ENCODE data around the gene PMP22. TPM values are rescaled to one million over a fixed set of nuclear protein-coding genes. Genes with fewer than 3 reads are reported as not detected.

The PMP22 gene
- total RNA-seq, 2 experiments from 2014 or later = not detected

DNA sequence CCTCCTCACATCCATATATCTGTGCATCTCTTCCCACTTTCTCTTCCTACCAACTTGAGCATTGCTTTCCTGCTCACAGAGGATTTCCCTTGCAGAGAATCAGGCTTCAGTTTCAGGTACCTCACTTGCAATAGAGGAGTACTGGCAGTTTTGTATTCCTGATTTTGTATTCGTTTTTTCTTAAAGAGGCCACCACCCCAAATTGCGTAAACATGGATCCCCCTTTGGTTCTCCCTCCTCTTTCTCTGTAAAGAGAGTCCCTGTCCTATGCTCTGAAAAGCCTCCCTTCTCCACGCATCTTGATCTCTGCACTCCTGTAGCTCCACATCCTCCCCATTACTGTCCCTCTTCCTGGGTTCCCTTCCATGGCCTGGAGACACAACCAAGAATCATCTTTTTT lies 44.1 kb upstream of the PMP22 start:
- ChIA-PET CTCF (no interaction called here), POLR2A (no interaction called here)
- TF ChIP-seq, protein P1, sequence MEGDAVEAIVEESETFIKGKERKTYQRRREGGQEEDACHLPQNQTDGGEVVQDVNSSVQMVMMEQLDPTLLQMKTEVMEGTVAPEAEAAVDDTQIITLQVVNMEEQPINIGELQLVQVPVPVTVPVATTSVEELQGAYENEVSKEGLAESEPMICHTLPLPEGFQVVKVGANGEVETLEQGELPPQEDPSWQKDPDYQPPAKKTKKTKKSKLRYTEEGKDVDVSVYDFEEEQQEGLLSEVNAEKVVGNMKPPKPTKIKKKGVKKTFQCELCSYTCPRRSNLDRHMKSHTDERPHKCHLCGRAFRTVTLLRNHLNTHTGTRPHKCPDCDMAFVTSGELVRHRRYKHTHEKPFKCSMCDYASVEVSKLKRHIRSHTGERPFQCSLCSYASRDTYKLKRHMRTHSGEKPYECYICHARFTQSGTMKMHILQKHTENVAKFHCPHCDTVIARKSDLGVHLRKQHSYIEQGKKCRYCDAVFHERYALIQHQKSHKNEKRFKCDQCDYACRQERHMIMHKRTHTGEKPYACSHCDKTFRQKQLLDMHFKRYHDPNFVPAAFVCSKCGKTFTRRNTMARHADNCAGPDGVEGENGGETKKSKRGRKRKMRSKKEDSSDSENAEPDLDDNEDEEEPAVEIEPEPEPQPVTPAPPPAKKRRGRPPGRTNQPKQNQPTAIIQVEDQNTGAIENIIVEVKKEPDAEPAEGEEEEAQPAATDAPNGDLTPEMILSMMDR (IDR thresholded peaks at IDR 0.05) = no peak
- Mint-ChIP-seq H3K4me3 (no peak overlapping the region), H3K36me3 (ENCODE audit: low read depth) (no peaks in the 10 kb centered on the region), H3K27me3 (peaks cover 2% of the 10 kb centered on the region), H3K27ac (no peak overlapping the region), H3K9me3 (no peaks in the 10 kb centered on the region), H3K4me1 (ENCODE audit: low read depth) (no peaks in the 10 kb centered on the region)
- Histone ChIP-seq H3K27ac (ENCODE audit: low read depth in 1 of 2, low read length in 2 of 2) (no peak overlapping the region), H3K27me3 (ENCODE audit: control insufficient read depth in 1 of 2, insufficient read depth in 2 of 2, low read length in 2 of 2) (no peaks in the 10 kb centered on the region), H3K4me1 (ENCODE audit: insufficient read depth, low read length) (no peaks in the 10 kb centered on the region), H3K36me3 (ENCODE audit: insufficient read depth, low read length) (no peaks in the 10 kb centered on the region), H3K4me3 (ENCODE audit: low read length) (no peak overlapping the region), H3K9me3 (ENCODE audit: control insufficient read depth in 1 of 2, insufficient read depth in 1 of 2, low read length in 2 of 2) (no peaks in the 10 kb centered on the region)
- no peak for ATAC-seq (ENCODE audit: poor library complexity)
- no peak for DNase-seq
- intact Hi-C loops (cut with DNase I, micrococcal nuclease) = no loop called here

DNA sequence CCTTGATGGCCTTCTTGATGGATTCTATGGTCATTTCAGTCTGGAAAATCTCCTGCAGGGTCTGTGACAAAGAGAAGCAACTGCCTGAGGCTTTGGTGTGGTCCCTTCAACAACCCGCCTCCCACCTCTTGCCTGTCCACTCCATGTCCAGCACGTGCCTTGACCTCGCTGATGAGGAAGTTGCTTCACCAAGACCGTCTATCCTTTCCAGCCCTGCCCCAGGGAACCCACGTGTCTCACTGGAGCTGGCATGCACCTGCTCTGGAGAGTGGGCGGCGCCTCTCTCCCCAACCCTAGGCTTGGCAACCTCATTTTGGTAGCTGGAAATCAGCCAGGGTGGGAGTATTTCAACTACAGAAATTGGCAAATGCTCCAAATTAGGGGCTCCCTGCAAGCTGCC lies 43.6 kb upstream of the PMP22 start:
- POLR2A ChIA-PET = no interaction called here
- DNase-seq (no peak), ATAC-seq (ENCODE audit: poor library complexity) (no peak)
- no peak overlapping the region for H3K4me3 Mint-ChIP-seq
- Histone ChIP-seq H3K4me1 (ENCODE audit: insufficient read depth, low read length) (no peaks in the 10 kb centered on the region), H3K27me3 (ENCODE audit: control insufficient read depth in 1 of 2, insufficient read depth in 2 of 2, low read length in 2 of 2) (no peaks in the 10 kb centered on the region), H3K4me3 (ENCODE audit: low read length) (no peak overlapping the region), H3K27ac (ENCODE audit: low read depth in 1 of 2, low read length in 2 of 2) (no peak overlapping the region), H3K36me3 (ENCODE audit: insufficient read depth, low read length) (no peaks in the 10 kb centered on the region), H3K9me3 (ENCODE audit: control insufficient read depth in 1 of 2, insufficient read depth in 1 of 2, low read length in 2 of 2) (no peaks in the 10 kb centered on the region)
- H3K27ac Mint-ChIP-seq = no peak overlapping the region
- no peaks in the 10 kb centered on the region for H3K9me3 Mint-ChIP-seq
- H3K27me3 Mint-ChIP-seq = no peaks in the 10 kb centered on the region
- intact Hi-C loops (cut with DNase I, micrococcal nuclease) = no loop called here
- TF ChIP-seq, protein P1 (IDR thresholded peaks at IDR 0.05) = no peak
- CTCF ChIA-PET = no interaction called here
- no peaks in the 10 kb centered on the region for H3K36me3 Mint-ChIP-seq (ENCODE audit: low read depth)
- no peaks in the 10 kb centered on the region for H3K4me1 Mint-ChIP-seq (ENCODE audit: low read depth)

DNA sequence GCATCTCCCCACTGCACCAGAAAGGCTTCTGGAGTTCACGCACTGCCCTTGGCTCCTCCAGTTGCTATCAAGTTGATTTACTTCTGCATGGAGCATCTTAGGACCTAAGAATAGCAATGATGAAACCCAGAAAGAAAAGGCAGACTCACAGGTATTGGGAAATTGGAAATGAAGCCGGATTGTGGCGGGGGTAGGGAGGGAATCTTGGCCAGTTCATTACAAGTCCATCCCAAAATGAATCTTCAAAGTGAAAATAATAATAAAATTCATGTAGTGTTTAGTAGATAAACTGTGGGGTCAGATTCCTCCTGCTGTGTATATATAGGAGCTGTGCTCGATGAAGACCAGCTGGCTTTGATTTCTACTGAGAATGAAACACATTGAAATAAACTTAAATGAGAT lies 42.6 kb upstream of the PMP22 start:
- CTCF ChIA-PET = no interaction called here
- no peak for DNase-seq
- H3K4me3 ChIP-seq (ENCODE audit: low read length) = no peak overlapping the region
- H3K4me1 ChIP-seq (ENCODE audit: insufficient read depth, low read length) = no peaks in the 10 kb centered on the region
- H3K27me3 Mint-ChIP-seq = no peaks in the 10 kb centered on the region
- POLR2A ChIA-PET = no interaction called here
- H3K9me3 ChIP-seq (ENCODE audit: control insufficient read depth in 1 of 2, insufficient read depth in 1 of 2, low read length in 2 of 2) = no peaks in the 10 kb centered on the region
- TF ChIP-seq, protein P1 (IDR thresholded peaks at IDR 0.05) = no peak
- no peak for ATAC-seq (ENCODE audit: poor library complexity)
- no peaks in the 10 kb centered on the region for H3K36me3 ChIP-seq (ENCODE audit: insufficient read depth, low read length)
- H3K27me3 ChIP-seq (ENCODE audit: control insufficient read depth in 1 of 2, insufficient read depth in 2 of 2, low read length in 2 of 2) = no peaks in the 10 kb centered on the region
- no peak overlapping the region for H3K27ac ChIP-seq (ENCODE audit: low read depth in 1 of 2, low read length in 2 of 2)
- H3K4me3 Mint-ChIP-seq = no peak overlapping the region
- no peak overlapping the region for H3K27ac Mint-ChIP-seq
- intact Hi-C loops (cut with DNase I, micrococcal nuclease) = no loop called here
- no peaks in the 10 kb centered on the region for H3K9me3 Mint-ChIP-seq
- no peaks in the 10 kb centered on the region for H3K4me1 Mint-ChIP-seq (ENCODE audit: low read depth)
- H3K36me3 Mint-ChIP-seq (ENCODE audit: low read depth) = no peaks in the 10 kb centered on the region

Measured in CD4-positive, alpha-beta T cell (primary cell).